ENCODE data around the gene PREB.
A peak's percentile ranks its signal among the peaks of the same experiment; 100 is the strongest.
"Not testable (repeated sequence)": the region's sequence is repeated elsewhere in the genome, so short reads cannot be mapped to it uniquely, and the experiment has no call there.

PREB gene

DNA sequence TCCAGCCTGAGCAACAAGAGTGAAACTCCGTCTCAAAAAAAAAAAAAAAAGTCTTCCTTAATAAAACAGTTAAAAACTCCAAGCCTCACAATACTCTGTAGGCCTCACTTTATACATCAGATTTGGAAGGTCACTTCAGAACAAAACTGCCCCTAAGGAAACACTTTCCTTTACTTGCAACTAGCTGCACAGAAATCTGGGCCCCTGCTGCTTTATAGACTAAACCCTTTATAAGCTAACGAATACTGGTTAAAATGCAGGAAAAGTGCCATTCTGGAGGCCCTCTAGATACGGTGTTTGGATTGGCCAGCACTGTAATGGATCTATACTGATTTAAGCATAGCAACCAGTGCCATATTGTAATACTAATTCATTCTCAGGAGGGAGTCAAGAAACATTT is 9.3 kb downstream of the PREB start:
- DNase-seq (ENCODE audit: low spot score), result no peak

DNA sequence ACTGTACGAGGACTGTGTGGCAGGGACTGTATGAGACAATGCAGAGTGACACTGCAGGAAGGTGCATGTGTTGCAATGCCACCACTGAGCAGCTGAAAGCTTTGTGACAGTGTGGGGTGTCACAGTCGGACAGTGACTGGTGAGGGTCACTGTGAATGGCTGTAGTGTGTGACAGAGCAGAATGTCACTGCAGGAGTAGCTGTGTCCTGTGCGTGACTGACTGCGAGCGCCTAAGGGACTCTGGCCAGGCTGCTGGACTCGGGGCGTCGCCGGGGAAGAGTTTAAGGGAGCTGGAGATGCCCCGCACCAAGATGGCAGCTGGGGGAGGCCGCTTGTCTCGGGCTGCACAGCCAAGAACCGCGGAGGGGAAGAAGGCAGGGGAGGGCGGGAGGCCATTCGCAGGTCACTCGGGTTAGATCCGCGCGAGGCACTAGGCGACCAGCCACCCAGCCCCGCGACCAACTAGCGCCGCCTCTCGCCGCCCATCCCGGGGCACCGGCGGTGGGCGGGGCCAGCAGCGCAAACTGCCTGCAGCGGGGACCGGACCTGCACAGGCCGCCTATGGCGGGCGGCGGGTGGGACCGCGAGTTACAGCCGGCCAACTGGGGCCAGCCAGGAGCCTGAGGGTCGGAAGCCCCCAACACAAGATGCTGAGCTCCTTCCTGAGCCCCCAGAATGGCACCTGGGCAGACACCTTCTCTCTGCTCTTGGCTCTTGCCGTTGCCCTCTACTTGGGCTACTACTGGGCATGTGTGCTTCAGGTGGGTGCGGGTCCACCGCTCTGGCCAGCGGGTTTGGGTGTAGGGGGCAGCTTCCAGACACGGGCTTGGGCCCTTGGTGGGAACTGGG is 10.9 kb downstream of the PREB start, which contains the start of gene ABHD1:
ABHD1 (plus strand) TSS at position 514 of the 849 bp plus-strand sequence; CDS start at position 648, 134 bp downstream.
- DNase-seq (ENCODE audit: low spot score), result peak; percentile 53

DNA sequence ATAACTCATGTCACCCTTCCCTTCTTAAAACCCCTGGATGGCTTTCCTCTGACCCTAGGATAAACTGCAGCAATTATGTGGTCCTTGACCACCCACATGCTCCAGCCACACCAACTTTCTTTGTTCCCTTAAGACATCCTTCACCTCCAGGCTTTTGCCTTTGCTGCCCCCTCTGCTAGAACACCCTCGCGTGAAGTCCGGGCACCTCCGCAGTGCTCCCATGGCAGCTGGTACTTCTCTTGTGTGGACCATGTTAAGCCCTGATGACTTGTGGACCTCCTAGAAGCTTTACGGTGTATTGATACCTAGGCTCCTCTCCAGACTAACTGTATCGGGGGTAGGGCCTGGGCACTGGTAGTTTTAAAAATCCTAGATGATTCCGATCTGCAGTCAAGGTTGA is 11.6 kb downstream of the PREB start:
- DNase-seq (ENCODE audit: low spot score), result no peak

DNA sequence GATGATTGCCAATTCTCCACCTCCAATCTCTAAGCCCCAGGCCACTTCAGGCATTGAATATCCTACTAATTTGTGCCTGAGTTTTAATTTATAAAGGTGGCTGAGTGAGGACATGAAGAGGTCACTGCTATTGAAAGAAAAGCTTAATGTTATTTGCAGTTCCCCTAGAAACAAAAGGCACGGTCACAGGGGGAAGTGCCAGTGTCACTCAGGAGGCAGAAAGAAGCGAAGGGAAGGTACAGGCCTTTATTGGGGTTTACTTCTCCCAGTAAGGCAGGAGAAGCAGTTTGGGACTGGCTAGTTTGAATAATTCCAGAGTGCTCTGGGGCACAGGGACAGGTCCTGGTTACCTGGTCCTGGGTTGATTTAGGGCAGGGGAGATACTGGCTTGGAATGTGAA is 12.5 kb downstream of the PREB start:
- no peak for DNase-seq (ENCODE audit: low spot score)

GRCh38 chr2:27119330-27119670 is 15.1 kb downstream of the PREB start:
- not testable (repeated sequence) for DNase-seq (ENCODE audit: low spot score)

DNA sequence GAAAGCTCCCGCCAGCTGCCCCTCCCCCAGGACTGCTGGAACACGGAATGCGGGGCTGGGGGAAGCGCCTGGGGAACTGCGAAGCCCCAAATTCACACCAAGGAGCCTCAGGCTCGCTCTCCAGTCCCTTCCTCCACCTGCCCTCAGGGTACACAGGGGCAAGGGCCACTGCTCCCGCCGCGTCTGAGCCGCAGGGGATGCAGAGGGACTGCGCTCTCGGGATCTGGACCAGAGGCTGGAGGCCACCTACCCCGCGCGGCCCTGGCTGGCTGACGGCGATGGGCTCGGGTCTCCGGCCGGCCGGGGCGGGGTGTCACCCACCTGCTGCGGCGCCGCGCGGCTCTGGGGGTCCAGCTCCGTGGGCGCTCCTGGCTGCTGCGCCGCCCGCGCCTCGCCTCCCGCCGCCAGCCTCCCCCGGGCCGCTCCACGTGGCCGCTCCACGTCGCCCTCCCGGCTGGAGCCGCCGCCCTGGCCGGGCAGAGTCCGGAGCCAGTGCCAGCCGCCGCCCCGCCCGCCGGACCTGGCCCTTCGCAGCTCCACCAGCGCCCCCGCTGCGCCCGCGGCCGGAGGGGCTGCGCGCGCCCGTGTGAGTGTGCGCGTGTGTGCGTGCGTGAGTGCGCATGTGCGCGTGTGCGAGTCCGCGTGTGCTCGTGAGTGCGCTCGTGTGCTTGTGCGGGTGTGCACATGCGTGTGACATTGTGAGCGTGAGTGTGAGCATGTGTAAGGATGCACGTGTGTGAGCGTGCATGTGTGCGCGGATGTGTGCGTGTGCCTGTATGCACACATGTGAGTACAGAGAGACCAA is 15.7 kb downstream of the PREB start, which contains the start of gene CGREF1:
CGREF1 (minus strand) TSS at position 604 of the 805 bp plus-strand sequence. CDS start 14,762 bp downstream, outside the sequence.
- DNase-seq (ENCODE audit: low spot score), result peak; percentile 59

- no peak for DNase-seq (ENCODE audit: low spot score)
Observed at GRCh38 chr2:27117995-27118524, 16.4 kb downstream of the PREB start.

GRCh38 chr2:27115519-27115918 is 18.9 kb downstream of the PREB start:
- no peak for DNase-seq (ENCODE audit: low spot score)

GRCh38 chr2:27111392-27112078 is 22.9 kb downstream of the PREB start:
- not testable (repeated sequence) for DNase-seq (ENCODE audit: low spot score)

DNA sequence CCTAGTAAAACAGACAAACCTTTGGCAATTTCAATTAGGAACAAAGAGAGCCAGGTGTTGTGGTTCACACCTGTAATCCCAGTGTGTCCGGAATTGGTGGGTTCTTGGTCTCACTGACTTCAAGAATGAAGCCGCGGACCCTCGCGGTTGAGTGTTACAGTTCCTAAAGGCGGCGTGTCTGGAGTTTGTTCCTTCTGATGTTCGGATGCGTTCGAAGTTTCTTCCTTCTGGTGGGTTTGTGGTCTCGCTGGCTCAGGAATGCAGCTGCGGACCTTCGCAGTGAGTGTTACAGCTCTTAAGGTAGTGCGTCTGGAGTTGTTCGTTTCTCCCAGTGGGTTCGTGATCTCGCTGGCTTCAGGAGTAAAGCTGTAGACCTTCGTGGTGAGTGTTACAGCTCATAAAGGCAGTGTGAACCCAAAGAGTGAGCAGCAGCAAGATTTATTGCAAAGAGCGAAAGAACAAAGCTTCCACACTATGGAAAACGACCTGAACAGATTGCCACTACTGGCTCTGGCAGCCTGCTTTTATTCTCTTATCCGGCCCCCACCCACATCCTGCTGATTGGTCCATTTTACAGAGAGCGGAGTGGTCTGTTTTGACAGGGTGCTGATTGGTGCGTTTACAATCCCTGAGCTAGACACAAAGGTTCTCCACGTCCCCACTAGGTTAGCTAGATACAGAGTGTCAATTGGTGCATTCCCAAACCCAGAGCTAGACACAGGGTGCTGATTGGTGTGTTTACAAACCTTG is 23.7 kb downstream of the PREB start:
- not testable (repeated sequence) for DNase-seq (ENCODE audit: low spot score)

GRCh38 chr2:27109083-27109482 is 25.4 kb downstream of the PREB start:
- DNase-seq (ENCODE audit: low spot score), result no peak

DNA sequence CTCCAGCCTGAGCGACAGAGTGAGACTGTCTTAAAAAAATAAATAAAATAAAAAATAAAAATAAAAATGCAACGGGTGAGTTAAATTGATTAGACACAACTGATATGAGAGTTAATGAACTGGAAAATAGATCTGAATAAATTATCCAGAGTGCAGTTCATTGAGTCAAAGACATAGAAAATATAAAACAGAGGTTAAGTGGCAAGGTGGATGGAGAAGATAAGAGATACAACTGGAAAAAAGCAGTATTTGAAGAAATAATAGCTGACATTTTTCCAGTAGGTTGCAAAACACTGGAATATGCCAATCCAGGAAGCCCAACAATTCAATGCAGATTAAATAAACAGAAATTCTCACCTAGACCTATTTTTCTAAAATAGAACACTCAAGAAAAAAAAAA is 26.2 kb downstream of the PREB start:
- DNase-seq (ENCODE audit: low spot score), result no peak

DNA sequence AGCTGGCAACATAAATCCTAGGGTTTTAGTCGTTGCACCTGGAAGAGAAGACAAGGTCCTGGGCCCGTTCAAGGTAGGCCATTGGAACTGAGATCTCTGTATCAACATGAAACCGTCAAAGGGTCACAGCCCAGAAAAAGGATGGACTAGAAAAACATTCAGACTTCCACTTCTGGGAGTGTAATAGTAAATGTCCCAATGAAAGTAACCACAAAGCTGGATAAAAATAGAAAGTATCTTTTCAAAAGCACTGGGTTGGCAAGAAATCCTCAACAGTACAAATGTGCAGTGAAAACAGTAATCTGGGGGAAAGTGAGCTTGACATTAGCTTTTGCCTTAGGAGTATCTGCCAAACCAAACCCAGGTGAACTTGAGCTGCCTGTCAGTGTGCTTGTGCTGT is 28.5 kb downstream of the PREB start:
- no peak for DNase-seq (ENCODE audit: low spot score)

DNA sequence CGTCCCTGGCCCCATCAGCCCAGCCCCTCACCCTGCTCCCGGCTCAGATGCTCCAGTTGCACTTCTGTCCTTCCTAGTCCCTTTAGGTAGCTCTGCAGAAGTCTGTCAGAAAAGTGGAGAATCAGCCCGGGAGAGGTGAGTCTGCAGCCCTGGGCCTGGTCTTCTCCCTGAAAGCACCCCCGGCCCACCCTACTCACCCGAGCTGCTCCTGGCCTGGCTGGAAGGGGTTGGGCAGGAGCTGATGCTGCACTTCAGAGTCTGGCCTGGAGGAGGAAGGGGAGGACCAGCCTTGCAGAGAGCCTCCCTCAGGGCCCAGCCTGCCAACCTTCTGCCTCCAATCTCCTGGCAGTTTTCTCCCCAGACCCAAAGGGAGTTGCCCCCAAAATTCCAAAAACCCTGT is 32.1 kb downstream of the PREB start:
- no peak for DNase-seq (ENCODE audit: low spot score)

GRCh38 chr2:27100036-27100435 is 34.4 kb downstream of the PREB start:
- DNase-seq (ENCODE audit: low spot score), result no peak

- DNase-seq (ENCODE audit: low spot score), result no peak
Observed at GRCh38 chr2:27099334-27099955, 35.0 kb downstream of the PREB start.

- DNase-seq (ENCODE audit: low spot score), result no peak
Observed at GRCh38 chr2:27097341-27097740, 37.1 kb downstream of the PREB start.

DNA sequence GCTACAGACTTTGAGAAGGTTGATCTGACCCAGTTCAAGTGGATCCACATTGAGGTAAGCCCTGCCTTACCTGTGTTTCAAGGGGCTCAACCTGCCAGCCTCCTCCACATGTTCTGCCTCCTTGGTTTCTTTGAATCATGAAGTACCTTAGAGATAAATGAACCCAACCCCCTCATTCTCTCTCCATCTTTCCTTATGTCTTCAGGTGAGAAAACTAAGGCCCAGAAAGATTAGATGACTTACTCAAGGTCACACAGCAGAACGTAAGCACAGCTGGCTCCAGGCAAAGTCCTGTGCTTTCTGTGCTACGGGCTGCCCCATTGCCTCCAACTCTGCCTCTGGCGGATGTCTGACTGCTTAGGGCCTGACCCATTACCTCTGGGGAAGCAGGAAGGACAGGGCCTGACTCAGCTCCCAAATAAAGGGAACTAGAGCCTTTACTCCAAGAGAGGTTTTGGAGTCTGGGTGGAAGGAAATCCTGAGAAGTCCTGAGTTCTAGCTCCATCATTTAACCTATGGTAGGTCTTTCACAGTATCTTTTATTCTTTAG is 37.6 kb downstream of the PREB start:
- DNase-seq (ENCODE audit: low spot score), result no peak

DNA sequence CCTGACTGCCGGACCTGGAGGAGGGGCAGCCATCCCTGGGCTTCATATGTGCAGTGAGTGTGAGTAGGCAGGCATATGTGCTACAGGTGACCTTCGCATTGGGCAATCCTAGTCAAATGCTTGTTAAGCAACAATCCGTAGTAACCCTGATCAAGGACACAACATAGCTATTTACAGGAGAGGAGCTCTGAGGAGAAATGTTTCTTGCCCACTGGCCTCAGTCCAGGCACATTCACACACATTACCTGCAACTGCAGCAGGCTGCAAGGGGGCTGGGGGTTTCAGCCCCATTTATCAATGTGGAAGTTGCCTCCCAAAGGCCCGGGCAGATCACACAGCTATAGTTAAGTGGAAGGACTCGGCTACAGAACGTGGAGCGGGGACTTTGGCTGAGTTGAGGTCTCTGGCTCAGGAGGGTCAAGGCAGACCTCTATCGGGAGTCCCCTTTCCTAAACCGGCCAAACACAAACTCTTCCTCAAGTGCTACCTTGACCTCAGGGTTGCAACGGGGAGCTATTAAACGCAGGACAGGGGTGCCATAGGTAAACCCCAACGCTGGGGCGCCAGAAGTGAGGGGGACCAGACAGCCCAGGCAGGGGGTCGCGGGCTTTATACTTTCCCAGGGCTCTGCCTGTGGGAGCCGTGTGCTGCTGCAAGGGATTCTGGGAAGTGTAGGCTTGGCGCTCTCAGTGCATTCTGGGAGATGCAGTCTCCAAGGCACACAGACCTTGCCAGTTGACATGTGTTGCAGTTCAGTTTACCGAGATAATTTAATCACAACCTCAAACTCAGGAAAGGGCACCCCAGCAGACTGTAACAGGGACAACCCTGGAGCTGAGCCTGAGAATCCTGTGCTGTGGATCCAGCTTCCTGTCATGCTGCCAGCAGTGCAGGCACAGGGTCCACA is 38.4 kb downstream of the PREB start:
- peak; percentile 46 for DNase-seq (ENCODE audit: low spot score)

DNA sequence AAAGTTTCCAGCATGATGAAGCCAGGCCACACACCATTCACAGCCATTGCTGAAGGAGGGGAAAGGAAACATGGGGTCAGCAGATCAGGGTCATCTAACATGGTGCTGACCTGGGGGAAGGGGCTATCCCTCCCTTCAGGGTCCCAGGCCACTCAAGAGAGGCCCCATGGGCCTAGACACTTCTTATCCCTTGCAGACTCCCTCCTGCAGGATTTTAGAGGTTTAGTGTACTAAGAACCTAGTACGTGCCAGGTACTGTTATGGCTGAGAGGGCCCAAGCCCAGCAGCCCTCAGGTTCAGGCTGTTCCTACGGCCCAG is 39.0 kb downstream of the PREB start:
- DNase-seq (ENCODE audit: low spot score), result no peak
